HG03196 (cell line): ENCODE measurements around the gene TBC1D2.
"Not testable (repeated sequence)": the region's sequence is repeated elsewhere in the genome, so short reads cannot be mapped to it uniquely, and the experiment has no call there.

Source experiments
- ATAC-seq: cut with Tn5 transposase; IDR thresholded peaks from one replicate; pipeline ENCODE4 v1.9.1; 2021; ENCODE audit not compliant: unreplicated experiment

Gene TBC1D2, protein sequence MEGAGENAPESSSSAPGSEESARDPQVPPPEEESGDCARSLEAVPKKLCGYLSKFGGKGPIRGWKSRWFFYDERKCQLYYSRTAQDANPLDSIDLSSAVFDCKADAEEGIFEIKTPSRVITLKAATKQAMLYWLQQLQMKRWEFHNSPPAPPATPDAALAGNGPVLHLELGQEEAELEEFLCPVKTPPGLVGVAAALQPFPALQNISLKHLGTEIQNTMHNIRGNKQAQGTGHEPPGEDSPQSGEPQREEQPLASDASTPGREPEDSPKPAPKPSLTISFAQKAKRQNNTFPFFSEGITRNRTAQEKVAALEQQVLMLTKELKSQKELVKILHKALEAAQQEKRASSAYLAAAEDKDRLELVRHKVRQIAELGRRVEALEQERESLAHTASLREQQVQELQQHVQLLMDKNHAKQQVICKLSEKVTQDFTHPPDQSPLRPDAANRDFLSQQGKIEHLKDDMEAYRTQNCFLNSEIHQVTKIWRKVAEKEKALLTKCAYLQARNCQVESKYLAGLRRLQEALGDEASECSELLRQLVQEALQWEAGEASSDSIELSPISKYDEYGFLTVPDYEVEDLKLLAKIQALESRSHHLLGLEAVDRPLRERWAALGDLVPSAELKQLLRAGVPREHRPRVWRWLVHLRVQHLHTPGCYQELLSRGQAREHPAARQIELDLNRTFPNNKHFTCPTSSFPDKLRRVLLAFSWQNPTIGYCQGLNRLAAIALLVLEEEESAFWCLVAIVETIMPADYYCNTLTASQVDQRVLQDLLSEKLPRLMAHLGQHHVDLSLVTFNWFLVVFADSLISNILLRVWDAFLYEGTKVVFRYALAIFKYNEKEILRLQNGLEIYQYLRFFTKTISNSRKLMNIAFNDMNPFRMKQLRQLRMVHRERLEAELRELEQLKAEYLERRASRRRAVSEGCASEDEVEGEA

DNA sequence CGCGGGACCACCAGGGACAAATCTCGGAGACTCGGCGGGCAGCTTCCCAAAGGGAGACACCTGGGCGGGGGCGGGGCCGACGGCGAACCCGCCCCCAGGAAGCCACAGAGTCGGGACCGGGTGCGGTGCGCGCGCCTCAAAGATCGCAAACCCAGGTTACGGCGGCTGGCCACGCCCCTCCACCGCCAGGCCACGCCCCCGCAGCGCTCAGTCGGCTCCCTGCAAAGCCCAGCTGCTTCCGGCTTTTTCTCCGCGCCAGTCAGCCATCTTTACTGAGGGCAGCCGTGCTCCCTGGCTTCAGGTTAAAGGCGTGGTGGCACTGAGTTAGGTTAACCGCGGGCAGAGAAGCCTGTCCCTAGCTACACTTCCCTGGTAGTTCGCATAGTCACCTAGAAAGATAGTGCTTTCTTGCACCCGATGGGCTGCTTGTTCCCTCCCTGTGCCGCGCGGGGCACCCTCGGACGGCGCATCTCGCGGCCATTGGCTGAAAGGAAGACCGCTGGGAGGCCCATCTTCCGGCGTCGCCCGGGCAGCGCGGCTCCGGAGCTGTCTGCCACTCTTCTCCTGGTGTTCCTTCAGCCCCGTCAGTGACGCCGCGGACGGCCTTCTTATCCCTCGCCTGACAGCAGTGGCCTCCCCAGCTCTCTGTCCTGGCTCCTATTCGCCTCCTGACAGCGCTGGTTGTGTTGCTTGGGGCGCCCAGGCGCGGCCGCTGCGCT is at the start of gene TBC1D2:
Gene TBC1D2 (minus strand): TSS at position 72 of the 719 bp plus-strand sequence. CDS start 108 bp downstream, outside the sequence.
- ATAC-seq: peak; percentile 83

DNA sequence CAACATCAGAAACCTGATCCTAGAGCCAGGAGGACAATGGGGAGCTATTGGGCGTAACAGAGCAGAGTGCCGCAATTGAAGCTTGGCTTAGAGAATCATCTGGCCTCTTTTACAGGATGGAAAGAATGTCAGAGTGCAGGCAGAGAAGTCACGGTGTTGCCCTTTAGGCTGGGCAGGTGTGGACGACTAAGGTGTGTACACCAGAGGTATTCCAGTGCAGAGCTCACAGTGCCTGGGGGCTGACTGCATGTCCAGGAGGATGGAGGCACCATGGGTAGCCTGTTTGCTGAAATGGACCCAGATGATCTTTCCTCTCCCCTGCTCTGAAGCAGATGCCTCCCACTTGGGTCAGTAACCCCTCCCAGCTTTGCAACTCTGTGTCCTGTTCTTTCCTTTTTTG is 48.9 kb upstream of the TBC1D2 start:
- no peak for ATAC-seq

DNA sequence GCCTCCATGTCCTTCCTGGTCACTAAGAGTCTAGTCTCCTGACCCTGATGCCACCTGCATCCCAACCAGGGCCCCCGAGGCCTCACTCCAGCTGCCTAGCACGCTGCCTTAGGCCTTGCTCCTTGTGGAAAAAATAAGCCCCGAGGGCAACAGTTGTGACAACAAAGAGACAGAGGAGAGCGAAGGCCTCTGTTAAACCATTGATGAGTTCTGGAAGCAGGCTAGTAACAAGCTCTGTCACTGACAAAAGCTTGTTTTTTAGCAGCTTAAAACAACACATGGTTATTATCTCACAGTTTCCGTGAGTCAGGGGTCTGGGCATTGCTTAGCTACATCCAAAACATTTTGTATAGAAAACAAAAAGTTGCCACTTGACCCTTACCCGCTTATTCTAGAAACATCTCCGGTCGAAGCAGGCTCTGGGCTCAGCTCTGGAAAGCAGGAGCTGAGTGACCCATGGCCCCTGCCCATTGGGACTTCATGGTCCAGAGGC is 48.2 kb upstream of the TBC1D2 start:
- ATAC-seq: no peak

DNA sequence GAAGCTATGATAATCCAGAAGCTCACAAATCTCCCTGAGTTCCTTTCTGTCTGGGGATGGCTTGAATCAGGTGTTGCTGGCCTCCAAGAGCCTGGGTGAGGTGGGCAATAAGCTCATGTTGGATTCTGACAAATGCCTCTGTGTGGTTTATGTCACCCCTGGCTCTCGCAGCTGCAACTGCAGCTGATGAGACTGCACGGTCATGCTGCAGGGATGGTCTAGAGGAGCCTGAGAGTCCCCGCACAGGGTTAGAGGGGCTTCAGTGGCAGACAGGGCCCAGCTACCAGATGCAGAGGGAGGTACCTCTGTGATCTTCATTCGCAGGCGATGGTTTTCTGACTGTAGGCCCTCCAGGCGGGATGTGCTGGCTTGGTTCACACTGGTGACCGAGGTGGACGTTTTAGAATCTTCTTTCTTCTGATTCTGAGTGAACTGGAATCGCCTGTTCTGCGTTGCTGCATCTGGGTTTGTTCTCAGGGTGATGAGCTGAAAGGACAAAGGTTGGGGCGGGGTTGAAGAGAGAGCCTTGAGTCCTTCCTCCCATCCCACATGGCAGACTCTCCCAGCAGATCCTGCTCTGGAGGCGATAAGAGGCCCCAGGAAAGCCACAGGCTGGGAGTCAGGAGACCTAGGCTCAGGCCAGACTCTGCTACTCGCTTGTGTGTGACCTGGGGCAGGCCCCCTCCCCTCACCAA is 47.6 kb upstream of the TBC1D2 start:
- ATAC-seq: no peak

DNA sequence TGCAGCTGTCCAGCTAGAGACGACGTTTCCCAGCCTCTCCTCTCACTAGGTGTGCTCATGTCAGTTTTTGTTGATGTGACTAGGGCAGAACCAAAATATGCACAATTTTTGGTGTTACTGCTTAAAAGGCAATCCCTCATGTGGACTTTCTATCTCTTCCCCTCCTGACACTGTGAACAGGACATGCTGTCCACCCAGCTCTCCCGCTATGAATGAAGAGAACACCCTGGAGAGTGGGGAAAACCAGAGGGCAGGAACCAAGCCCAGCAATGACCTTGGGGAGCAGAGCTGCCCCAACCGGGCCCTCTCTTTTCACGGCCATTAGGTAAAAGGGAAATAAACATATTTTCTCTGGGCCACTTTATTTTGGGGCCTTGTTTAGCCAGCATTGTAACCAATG is 46.7 kb upstream of the TBC1D2 start:
- no peak for ATAC-seq

DNA sequence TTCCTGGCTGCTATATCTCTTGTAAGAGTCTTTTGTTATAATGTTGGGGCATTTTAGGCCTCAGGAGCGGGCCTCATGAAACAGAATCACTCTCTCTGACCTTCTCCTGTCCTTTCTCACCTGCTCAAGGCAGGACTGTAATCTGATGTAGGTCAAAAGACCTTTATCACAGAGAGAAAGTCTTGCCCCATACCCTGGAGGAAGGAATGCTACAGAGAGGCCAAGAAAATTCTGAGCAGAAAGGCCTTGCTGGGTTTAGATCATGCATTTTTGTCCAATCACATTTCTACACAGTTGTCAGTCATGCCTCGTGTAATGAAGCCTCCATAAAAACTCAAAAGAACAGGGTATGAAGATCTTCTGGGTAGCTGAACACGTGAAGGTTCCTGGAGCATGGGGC is 45.2 kb upstream of the TBC1D2 start:
- ATAC-seq: no peak

DNA sequence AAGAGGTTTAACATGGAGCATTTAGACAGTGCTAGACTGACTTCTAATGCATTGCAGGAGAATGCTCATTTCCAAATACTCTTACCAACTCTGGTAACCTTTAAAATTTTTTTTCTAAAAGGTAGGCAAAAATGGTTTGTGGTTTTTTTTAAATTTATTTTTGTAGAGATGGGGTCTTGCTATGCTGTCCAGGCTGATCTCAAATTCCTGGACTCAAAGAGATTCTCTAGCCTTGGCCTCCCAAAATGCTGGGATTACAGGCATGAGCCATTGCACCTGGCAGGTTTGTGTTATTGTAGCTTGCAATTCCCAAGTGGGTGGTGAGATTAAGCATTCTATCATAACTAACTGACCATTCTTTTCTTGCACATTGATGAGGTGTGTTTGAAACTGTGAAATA is 43.0 kb upstream of the TBC1D2 start:
- ATAC-seq: no peak

DNA sequence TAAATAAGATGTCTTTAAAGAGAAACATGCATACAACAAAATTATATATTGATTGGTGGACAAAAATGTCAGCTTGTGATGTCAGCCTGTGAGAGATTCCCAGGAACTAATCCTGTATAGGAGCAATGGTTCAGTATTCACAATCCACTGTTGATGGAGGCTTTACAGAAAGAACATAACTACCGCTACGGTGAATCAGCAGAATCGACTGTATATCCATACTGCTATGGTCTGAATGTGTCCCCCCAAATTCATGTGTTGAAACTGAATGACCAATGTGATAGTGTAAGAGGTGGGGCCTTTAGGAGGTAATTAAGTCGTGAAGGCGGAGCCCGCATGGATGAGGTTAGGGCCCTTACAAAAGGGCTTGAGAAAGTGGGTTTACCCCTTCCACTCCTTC is 40.4 kb upstream of the TBC1D2 start:
- no peak for ATAC-seq

DNA sequence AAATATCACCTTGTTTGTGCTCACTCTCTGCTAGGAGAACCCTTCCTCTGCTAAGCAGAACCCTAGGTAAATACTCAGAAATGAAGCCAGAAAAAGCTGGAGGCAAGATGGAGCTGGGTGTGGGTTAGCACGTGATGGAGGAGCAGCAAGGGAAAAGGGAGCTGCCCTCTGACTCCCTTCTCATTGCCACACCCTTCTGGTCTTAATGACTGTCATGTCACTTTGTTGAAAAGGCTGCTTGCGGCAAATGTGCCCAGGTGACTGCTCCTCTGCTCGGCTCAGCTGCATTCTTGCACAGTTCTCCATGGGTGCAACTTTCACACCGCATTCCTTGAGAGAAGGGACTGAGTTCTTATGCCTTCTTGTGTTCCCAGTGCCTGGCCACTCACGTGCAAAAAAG is 36.4 kb upstream of the TBC1D2 start:
- no peak for ATAC-seq

DNA sequence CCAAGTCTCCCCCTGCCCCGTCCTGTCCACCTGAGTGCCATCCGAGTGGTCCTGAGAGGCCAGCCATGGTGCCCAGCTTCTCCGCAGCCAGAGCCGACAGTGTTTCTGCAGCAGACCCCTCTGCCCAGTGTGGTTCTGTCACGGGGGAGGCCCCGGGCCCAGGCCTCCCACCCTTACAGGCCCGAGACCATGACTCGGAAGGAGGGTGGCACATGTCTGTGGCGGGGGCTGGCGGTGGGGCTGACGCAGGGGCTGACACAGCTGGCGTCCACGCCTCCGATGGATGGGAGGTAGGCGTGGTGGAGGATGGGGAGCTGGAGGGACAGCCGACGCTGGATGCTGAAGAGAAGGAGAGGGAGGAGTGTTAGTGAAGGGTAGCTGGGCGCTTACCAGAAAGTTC is 35.0 kb upstream of the TBC1D2 start:
- no peak for ATAC-seq

DNA sequence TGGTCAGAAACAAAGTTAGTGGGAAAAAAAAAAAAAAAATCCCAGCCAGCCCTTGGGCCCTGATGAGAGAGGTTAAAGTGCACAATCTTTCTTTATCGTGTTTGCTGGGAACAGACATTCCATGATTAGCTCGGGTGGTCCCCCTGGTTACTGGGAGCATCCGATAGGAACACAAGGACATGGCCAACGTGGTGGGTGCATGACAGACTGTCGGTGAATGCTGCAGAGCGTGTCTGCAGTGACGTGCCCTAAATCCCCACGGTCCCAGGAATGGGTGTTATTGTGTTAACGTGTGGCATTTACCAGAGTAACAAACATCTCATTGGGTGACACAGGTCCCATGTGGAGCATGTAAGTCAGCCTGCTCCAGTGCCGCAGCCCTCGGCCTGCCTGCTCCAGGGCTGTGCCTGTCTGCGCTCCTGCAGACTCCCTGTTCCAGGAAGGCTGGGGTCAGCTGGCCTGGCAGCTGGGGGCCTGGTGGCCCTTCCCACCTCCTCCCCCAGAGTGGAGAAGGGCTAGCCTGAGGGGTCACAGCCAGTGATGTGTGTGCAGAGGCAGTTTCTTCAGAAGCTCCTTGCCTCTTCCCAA is 34.3 kb upstream of the TBC1D2 start:
- ATAC-seq: no peak

DNA sequence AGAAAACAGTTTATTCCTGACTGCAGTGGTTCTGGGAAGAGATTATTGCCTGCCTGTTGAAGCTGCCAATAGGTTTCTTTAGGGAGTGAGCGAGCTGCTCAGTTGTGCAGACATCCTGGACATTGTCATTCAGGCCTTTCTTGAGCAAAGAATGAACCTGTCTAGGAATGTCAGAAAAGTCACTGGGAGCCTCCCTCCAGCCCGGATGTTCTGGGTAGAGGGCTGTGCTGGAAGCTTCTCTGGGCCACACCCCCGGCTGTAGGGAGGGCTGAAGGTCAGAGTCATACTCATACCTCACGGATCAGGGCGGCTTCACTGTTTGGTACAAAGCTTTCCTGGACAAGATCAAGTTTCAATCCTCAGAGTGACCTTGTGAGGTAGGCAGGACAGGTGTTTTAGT is 33.4 kb upstream of the TBC1D2 start:
- ATAC-seq: no peak

DNA sequence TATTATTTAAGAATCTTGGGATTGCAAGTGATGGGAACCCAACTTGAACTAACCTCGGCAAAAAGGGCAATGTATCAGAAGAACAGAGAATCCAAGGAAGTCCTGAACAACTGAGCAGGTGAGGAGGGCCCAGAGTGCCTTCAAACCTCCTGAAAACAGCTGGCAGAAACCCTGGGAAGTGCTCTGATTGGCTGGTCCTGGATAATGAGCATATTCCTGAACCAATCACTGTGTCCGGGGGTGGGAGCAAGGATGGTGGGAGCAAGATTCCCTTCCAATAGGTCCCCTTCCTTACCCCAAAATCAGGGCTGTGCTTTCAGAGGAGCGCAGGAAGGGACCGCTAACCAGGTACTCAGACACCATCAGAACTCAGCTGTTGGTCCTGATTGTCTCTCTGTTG is 31.9 kb upstream of the TBC1D2 start:
- ATAC-seq: no peak

DNA sequence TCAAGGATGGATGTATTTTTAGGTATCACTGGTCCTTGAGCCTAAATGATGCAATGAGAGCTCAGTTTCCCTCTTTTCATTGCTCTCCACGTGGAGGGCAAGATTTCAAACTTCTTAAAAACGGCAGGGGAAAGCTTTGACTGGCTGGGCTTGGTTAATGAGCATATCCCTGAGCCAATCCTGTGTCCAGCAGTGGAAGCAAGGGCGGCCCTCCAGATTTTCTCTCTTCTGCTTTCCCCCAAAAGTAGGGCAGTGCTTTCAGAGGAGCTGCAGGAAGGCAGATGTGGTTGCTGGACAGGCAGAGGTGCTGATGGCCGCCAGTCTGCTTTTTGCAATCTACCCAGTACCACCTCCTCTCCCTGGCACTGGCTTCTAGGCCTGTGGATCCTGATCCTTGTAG is 30.0 kb upstream of the TBC1D2 start:
- ATAC-seq: no peak

DNA sequence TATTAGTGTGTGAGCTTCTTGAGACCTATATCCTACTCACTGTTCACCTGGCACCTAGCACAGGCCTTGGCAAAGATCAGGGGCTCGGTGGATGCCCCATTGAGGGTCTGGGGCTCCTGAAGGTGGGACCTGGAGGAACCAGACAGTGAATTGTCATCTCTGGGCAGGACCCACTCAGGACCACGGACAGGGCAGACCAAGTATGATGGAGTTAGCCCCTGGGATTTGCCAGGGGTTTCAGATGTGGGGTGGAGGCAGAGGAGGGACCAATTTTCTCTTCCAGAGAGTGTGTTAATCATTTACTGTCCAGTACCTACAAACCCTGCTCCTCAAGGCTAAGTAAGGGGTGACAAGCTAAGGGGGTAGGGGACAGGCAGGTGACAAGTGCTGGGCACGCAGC is 29.3 kb upstream of the TBC1D2 start:
- ATAC-seq: no peak

DNA sequence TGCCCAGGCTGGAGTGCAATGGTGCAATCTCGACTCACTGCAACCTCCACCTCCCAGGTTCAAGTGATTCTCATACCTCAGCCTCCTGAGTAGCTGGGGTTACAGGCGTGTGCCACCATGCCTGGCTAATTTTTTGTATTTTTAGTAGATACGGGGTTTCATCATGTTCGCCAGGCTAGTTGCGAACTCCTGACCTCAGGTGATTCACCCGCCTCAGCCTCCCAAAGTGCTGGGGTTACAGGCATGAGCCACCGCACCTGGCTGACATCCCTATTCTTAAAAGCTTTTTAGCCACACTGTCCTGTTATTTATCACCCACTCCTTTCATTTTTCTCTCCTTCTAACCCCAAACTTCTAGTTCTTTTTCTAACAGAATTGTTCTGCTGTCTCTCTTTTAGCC is 27.7 kb upstream of the TBC1D2 start:
- not testable (repeated sequence) for ATAC-seq

DNA sequence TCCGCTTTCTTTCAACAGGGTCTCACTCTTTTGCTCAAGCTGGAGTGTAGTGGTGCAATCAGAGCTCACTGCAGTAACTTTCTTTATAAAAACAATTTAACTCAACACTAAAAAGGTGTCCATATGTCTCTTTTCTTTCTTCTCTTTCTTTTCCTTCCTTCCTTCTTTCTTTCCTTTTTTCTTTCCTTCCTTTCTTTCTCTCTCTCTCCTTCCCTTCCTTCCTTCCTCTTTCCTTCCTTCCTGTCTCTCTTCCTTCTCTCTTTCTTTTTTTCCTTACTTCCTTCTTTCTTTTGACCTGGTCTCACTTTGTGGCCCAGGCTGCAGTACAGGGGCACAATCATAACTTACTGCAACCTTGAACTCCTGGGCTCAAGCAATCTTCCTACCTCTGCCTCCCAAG is 25.8 kb upstream of the TBC1D2 start:
- no peak for ATAC-seq

DNA sequence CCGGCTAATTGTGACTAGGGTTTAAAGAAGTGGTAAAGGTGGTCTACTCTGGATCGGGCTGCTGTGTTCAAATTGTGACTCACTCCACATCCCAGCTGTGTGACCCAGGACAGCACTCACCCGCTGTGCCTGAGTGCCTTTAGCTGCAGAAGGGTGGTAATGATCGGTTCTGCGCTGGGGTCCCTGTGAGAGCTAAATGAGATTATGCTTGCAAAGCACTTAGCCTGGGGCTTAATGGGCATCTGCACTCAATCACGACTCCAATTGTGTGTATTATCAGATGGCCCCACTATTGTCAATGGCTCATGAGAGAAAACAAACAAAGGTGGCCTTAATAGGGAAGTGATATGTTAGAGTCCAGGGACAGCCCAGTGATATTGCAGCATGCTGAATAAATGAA is 25.1 kb upstream of the TBC1D2 start:
- no peak for ATAC-seq

DNA sequence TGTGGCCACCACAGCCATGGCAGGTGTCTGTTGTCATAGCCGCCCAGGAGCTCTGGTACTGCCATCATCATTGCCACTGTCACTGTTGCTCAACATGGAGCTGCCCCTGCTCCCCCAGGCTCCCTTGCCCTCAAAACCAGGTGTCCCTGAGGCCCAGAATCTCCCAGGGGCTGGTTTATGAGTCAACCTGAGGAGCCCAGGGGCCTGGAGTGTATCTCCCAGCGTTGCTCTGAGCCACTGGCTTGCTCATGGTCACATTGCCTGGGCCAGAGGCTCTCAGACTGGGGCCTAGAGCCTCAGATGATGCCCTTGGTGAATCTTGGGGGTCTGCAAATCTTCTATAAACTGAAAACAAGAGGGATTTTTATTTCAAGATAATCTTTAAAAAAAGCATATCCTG is 24.7 kb upstream of the TBC1D2 start:
- no peak for ATAC-seq

DNA sequence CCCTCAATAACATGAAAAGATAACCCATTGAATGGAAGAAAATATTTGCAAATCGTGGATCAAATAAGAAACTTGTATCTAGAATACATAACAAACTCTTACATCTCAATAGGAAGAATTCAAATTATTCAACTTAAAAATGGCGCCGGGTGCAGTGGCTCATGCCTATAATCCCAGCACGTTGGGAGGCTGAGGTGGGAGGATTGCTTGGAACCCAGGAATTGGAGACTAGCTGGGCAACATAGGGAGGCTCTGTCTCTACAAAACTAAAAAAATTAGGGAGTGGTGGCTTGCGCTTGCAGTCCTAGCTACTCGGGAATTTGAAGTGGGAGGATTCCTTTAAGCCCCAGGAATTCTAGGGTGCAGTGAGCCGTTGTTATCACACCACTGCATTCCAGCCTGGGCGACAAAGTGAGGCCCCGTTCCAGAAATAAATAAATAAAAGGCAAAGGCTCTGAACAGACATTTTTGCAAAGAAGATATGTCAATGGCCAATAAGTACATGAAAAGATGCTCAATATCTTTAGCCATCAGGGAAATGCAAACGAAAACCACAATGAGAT is 21.5 kb upstream of the TBC1D2 start:
- no peak for ATAC-seq
